Activated gamma-delta T cell treated with Interleukin-2 at 50 U/mL for 16 hours (primary cell): ENCODE data around the gene MGME1.
"Not testable (repeated sequence)": the region's sequence is repeated elsewhere in the genome, so short reads cannot be mapped to it uniquely, and the experiment has no call there.

ENCODE experiments used
- DNase-seq: peaks from one replicate; pipeline ENCODE4 v3.0.0-alpha.2; 2020

MGME1 gene

DNA sequence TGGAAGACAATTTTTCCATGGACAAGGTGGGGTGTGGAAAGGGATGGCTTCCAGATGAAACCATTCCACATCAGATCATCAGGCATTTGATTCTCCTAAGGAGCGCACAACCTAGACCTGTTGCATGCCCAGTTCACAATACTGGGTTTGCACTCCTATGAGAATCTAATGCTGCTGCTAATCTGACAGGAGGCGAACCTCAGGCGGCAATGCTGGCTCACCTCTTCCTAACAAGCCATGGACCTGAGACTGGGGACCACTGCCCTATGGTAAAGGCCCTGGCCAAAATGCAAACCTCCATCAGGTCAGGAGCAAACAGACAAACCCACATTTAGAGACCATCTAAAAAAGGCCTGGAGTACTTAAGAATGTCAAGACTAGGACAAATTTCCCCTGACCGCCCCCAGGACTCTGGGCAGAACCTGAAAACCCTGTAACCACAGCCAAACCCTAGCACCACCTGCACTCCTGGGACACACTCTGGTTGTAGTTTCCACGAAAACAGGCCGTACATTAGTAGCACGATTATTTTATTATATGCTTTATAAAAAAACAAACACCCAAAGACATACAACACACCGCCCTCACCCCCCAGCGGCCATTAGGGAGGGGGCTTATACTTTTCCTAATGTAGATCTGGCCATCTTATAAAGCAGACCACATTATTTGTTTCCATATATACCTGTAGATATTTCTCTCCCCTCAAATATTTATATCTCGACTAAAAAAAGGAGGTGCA lies 27.6 kb upstream of the MGME1 start:
- DNase-seq: no peak

DNA sequence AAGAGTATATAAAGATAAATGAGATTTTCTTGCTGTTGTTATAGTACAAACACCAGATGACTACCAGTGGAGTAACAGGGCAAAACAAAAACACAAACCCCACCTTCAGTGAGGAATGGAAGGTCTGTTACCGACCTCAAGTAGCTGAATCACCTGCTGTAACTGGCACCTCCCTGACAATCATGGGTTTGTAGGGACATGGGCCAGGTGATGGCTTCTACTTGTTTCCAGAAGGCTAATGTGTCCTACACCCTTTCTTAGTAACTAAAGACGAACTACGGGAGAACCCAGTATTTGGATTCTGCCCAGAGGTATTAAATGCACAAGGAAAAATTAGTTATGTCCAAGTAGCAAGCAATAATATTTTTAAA lies 27.0 kb upstream of the MGME1 start:
- DNase-seq: no peak

- no peak for DNase-seq
Observed at GRCh38 chr20:17943343-17943742, 25.5 kb upstream of the MGME1 start.

- DNase-seq: no peak
Observed at GRCh38 chr20:17944854-17945474, 23.9 kb upstream of the MGME1 start.

- DNase-seq: no peak
Observed at GRCh38 chr20:17946040-17946439, 22.8 kb upstream of the MGME1 start.

DNA sequence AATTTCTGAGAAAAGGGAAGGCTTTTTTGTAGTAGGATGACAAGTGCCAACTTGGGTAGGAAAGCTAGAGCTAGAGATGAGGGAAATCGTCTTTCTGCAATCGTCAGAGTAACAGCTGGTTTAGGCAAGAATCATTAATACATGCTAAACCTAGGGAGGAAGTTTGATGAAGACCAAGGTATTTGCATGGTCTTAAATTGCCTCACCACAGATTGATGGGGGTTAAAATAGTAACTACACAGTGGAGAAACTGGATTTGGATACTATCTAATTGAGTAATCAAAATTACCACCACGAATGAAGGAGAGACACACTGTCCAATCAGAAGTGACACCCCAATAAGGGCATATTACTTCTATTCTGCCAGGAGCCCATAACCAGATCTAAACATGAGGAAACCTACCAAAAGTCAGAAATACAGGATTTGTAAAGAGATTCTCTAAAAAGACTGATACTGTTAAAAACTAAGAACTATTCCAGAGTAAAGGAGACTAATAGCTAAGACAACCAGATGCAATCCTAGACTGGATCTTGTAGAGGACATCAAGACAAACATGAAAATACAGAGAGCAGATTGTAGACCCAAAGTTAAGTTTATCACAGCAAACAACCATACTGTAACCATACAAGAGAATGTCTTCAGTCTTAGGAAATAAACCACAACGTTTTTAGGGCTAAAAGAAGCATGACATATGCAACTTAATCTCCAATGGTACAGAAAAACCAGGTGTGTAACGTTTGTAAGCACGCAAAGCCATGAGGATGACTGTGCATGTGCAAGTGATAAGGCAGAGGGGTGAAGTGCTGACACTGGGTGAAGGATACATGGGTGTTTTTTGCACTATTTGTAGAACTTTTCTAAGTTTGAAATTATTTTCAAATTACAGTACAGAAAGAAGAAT lies 22.0 kb upstream of the MGME1 start:
- no peak for DNase-seq

GRCh38 chr20:17947474-17947815 lies 21.4 kb upstream of the MGME1 start:
- DNase-seq: no peak

- no peak for DNase-seq
Observed at GRCh38 chr20:17948442-17948841, 20.4 kb upstream of the MGME1 start.

GRCh38 chr20:17949899-17950298 lies 18.9 kb upstream of the MGME1 start:
- DNase-seq: no peak

DNA sequence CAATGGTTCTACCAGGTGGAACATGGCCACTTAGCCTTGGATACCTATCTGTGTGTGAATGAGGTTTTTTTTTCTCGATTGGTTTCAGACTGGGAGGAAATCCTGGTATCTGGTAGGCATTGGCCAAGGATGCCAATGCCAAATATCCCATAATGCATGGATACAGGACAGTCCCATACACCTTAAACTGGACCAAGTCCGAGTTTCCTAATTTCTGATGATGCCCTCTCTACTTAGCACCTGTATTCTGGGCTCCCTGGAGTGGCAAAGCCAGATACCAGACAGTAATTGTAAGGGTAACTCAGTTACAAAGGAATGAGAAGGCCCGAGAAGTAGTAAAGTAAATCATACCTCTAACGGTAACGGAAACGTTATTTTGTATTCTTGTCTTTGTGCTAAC lies 18.1 kb upstream of the MGME1 start:
- no peak for DNase-seq

GRCh38 chr20:17951323-17951722 lies 17.5 kb upstream of the MGME1 start:
- no peak for DNase-seq

DNA sequence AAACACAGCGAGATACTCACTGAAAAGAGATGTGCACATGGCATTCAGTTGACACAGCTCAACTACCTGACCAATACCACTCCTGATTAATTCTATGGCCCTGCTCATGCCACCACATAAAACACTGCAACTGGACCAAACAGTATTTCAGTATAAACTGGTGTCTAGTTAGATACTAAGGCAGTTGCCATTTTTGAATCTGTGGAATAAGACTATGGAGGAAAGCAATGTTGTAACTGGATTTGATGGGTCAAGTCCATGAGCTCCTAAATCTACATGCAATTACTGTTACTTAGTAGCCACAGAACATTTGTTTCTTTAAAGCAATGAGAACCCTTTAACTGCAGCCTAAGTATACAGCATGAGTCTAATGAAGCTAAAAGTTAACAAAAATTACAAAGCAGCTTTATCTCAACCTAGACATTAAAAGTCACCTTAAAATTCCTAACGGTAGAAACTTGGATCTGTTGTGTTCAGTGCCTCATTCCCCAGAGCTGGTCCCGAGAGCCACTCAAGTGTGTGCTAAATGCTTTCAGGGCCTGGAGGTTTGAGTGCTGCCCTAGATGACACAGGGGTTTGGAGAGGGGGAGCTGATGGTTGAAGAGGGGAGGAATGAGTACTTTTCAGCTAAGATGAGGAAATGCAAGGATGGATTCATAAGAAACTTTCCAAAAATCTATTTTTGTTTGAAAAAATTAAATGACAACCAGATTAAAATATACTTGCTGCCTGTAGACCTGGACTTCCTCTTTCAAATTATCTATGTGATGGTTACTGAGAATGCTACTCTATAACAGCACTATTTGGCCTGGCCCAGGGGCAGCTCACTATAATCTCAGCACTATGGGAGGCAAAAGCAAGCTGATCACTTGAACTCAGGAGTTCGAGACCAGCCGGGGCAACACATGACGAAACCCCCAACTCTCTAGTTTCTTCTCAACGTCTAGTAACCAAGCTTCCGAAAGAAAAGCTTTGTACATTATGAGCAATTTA lies 15.8 kb upstream of the MGME1 start:
- no peak for DNase-seq

- no peak for DNase-seq
Observed at GRCh38 chr20:17953935-17954334, 14.9 kb upstream of the MGME1 start.

- no peak for DNase-seq
Observed at GRCh38 chr20:17955302-17955701, 13.5 kb upstream of the MGME1 start.

DNA sequence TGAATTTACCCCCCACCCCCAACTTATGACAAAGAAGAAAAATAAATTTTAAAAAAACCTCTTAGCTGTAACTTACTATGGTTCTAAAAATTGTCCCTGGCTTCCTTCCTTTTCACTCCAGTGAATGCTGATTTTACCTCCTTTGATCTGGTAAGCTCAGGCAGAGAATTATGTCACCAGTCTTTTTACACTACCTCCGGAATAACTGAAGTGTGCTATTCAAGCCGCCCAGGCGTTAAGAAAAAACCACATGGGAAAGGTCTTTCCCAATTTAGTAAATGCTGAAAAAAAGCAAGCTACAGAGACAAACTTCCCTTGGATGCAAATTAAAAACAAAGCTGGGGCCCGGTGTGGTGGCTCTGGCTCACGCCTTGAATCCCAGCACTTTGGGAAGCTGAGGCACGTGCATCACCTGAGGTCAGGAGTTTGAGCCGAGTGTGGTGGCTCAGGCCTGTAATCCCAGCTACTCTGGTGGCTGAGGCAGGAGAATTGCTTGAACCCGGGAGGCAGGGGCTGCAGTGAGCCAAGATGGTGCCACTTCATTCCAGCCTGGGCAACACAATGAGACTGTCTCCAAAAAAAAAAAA lies 12.6 kb upstream of the MGME1 start:
- no peak for DNase-seq

DNA sequence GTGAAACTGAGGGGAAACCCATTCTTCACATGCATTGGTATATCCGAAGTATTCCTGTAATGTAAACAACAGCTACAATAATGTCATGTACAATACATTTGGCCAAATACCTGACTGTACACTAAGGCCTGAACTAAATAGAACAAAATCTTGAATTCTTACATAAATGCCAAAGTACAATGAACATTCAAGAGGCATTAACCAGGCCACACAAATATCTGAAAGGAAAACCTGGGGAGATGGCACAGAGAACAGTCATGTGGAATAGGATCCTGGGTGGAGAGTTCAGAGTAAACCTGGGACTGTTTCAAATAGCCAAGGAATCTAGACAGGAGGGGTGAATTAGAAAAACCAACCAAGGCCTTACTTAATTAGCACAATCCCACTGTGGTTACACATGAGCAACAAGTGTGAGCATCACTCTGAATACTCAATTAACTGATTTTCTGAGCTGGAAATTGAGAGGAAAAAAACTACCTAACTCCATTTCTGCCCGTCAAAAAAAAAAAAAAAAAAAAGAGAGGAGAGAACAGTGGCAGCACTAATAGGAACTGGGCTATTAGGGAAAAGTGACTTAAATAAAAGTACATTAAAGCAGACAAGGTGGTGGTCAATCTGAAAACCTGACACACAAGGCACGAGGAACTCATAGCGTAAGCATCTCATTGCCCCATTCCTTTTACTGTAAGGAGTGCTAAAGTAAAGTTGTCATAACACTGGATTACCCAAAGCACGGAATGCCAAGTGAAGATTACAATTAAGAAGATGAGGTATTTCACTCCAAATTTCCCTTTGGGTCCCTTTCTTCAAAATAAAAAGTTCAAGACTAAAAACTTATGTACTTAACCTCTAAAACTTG lies 11.1 kb upstream of the MGME1 start:
- no peak for DNase-seq

DNA sequence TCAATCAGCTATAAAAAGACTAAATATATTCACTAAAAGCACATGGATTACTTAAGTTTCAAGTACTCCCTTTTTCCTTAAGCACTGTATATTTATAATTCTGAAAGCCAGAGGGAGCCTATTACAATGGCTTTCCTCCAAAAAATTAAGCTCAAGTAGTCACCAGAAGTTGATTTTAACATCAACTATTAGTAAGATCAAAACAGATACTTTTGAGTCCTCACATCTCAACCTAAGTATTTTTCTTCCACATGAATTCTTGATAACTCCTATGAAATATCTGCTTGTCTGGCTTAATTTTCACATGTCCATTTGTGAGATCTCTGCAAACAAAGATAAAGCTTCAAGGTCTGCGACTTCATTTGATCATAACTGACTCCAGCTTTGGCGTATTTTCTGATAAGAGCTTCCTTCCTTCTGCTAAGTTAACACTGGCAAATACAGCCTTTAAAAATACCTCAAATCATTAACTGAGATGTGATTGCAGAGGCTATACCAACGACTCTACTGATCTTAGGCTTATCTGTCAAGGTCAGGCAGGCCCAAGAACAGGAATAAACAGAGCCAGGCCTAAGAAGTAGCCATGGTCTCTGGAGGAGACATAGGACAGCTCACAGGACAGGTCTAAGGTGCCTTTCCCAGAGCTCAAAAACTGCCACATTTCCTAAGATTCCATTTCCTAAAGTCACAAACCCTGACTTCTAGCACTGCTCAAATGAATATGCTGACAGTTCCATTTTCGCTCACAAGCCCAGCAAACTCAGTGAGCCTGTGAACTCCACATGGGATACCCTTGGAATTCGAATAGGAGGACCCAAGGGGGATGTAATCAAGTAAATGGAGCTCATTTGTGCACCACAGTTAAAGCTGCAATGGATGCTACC lies 10.2 kb upstream of the MGME1 start:
- DNase-seq: no peak

- no peak for DNase-seq
Observed at GRCh38 chr20:17959257-17959627, 9.6 kb upstream of the MGME1 start.

DNA sequence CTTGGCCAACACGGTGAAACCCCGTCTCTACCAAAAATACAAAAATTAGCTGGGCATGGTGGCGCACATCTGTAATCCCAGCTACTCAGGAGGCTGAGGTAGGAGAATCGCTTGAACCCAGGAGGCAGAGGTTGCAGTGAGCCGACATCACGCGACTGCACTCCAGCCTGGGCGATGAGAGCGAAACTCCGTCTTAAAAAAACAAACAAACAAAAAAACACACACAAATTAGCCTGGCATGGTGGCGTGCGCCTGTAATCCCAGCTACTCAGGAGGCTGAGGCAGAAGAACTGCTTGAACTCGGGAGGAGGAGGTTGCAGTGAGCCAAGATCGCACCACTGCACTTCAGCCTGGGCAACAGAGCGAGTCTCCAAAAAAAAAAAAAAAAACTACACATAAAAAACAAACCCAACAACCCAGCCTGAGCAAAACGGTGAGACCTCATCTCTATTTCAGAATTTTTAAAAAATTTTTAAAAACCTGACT lies 8.4 kb upstream of the MGME1 start:
- DNase-seq: not testable (repeated sequence)

DNA sequence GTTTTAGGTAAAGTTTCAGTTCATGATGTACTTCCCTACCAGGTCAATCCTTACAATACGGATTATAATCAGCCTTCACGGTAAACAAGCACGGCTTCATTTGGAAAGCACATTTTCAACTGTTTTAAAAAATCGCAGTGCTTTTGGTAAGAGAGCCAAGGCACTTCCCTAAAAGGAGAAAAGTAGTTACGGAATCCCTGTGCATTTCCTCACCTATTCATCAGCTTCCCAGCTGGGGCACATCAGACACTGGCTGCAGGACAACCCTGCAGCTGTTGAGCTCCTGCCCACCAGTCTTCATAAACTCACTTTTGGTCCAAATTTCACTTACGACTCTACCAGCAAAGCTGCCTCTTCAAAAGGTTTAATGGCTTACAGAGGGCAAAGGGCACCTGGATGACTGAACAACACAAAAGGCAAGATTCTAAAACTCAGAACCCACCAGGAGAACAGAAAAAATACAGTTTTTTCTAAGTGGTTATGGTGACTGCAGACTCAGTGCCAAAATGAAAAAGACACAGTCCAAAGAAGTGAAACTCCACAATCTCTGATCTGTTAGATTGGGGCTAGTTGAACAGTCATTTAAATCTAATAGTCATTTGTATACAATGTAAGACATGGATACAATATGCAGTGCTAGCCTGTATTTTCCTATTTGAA lies 7.8 kb upstream of the MGME1 start:
- DNase-seq: no peak
